HepG2 (cell line): Measurements from ENCODE around the gene HOXD4. TPM values are rescaled to one million over a fixed set of nuclear protein-coding genes. Genes with fewer than 3 reads are reported as not detected.

ENCODE experiments used
- BCLAF1 ChIP-seq: fragments of 450-650 bp; IDR thresholded peaks from 2 replicates; pipeline ENCODE4 v1.6.1; 2017; ENCODE audit warnings: mild to moderate bottlenecking
- E2F1 ChIP-seq: sonication (generic); formaldehyde crosslinking; IDR thresholded peaks from 2 replicates; pipeline ENCODE4 v1.5.0; 2020; ENCODE audit warnings: missing genetic modification reagents
- EHMT2 ChIP-seq: fragments of 200-600 bp; sonication (generic); IDR thresholded peaks from 2 replicates; pipeline ENCODE4 v1.7.0; 2017; ENCODE audit warnings: antibody characterized with exemption, low read depth, low read length, borderline replicate concordance
- HMG20A ChIP-seq: IDR thresholded peaks from 2 replicates; pipeline ENCODE4 v1.6.1; 2016; ENCODE audit warnings: borderline replicate concordance
- HNRNPH1 ChIP-seq: fragments of 200-400 bp; formaldehyde crosslinking; optimal IDR thresholded peaks from 2 replicates; pipeline ENCODE3; 2017; ENCODE audit warnings: mild to moderate bottlenecking, low read depth, low read length
- HNRNPL ChIP-seq: fragments of 200-400 bp; formaldehyde crosslinking; IDR thresholded peaks from 2 replicates; pipeline ENCODE4 v1.6.1; 2017; ENCODE audit warnings: mild to moderate bottlenecking, low read depth, low read length
- MED1 ChIP-seq: sonication (generic); formaldehyde crosslinking; IDR thresholded peaks from 2 replicates; pipeline ENCODE4 v1.4.0; 2020; ENCODE audit warnings: missing genetic modification reagents
- NFIB ChIP-seq: sonication (generic); formaldehyde crosslinking; IDR thresholded peaks from 2 replicates; pipeline ENCODE4 v1.9.0; 2021; ENCODE audit warnings: missing genetic modification reagents, mild to moderate bottlenecking, borderline replicate concordance
- RBAK ChIP-seq: sonication (generic); formaldehyde crosslinking; IDR thresholded peaks from 2 replicates; pipeline ENCODE4 v1.5.1; 2020; ENCODE audit warnings: mild to moderate bottlenecking, missing genetic modification reagents
- RERE ChIP-seq: IDR thresholded peaks from 2 replicates; pipeline ENCODE4 v1.6.1; 2016; ENCODE audit warnings: low read depth, missing genetic modification reagents, missing compliant biosample characterization
- SALL1 ChIP-seq: sonication (generic); formaldehyde crosslinking; IDR thresholded peaks from 2 replicates; pipeline ENCODE4 v1.8.0; 2022; ENCODE audit warnings: mild to moderate bottlenecking, missing genetic modification reagents
- TCF7 ChIP-seq: sonication (generic); IDR thresholded peaks from 2 replicates; pipeline ENCODE4 v1.6.1; 2016; ENCODE audit warnings: antibody characterized with exemption, low read depth
- TRIM24 ChIP-seq: sonication (generic); formaldehyde crosslinking; IDR thresholded peaks from 2 replicates; pipeline ENCODE4 v1.8.0; 2022; ENCODE audit warnings: mild to moderate bottlenecking, missing genetic modification reagents
- ZBTB2 ChIP-seq: sonication (generic); formaldehyde crosslinking; IDR thresholded peaks from 2 replicates; pipeline ENCODE4 v1.8.0; 2022; ENCODE audit warnings: low read depth, missing genetic modification reagents
- ZBTB20 ChIP-seq: sonication (generic); formaldehyde crosslinking; IDR thresholded peaks from 2 replicates; pipeline ENCODE4 v1.8.1; 2023; ENCODE audit warnings: missing genetic modification reagents, low read depth, mild to moderate bottlenecking, borderline replicate concordance
- ZBTB7A ChIP-seq: sonication (generic); formaldehyde crosslinking; IDR thresholded peaks from 2 replicates; pipeline ENCODE4 v1.8.0; 2022; ENCODE audit warnings: mild to moderate bottlenecking, missing genetic modification reagents
- ZNF121 ChIP-seq: sonication (generic); formaldehyde crosslinking; IDR thresholded peaks from 2 replicates; pipeline ENCODE4 v1.5.0; 2020; ENCODE audit warnings: mild to moderate bottlenecking, missing genetic modification reagents
- ZNF224 ChIP-seq: sonication (generic); formaldehyde crosslinking; IDR thresholded peaks from 2 replicates; pipeline ENCODE4 v1.5.0; 2020; ENCODE audit warnings: mild to moderate bottlenecking, missing genetic modification reagents
- ZNF7 ChIP-seq: IDR thresholded peaks from 2 replicates; pipeline ENCODE4 v1.6.1; 2016; ENCODE audit warnings: missing biosample characterization, missing genetic modification reagents
- polyA plus RNA-seq, 8 experiments: library from polyadenylated mRNA; depleted of rRNA in 3 of 8; stranded (reverse) in 7 of 8; unstranded in 1 of 8; fragments of >200 nt; fragmentation: Illumina TruSeq in 4 of 8; extraction: Trizol in 4 of 8; gene quantifications; 2 replicates each; pipeline versions ENCODE4 v1.2.1 to v1.2.3, GENCODE V29; 2011 to 2016; ENCODE audit warnings: low read depth in 4 of 8, missing spikeins in 1 of 8, mixed read lengths in 1 of 8; ENCODE audit not compliant: insufficient read depth in 1 of 8
- total RNA-seq, 5 experiments: library from RNA; depleted of rRNA; stranded (reverse); fragments of >200 nt; fragmentation: Illumina TruSeq; extraction: Trizol; gene quantifications; 2 replicates each; pipeline ENCODE4 v1.2.3, GENCODE V29; 2016; ENCODE audit warnings: low read depth in 1 of 5

HOXD4 gene
- total and polyA plus RNA-seq, 2 of the 13 experiments (the other 11 are each of a cell fraction or from before 2014, with no cell fraction given): not detected

- TF ChIP-seq ZBTB20: no peak; the same call in 1 of the 2 replicates
- TF ChIP-seq HNRNPH1: no peak
- TF ChIP-seq RERE: no peak
- TF ChIP-seq BCLAF1: no peak
- TF ChIP-seq NFIB (CRISPR knock-in tag): no peak
- peak; percentile 28; the same call in 1 of the 2 replicates for TF ChIP-seq MED1 (CRISPR knock-in tag)
- TF ChIP-seq EHMT2: no peak
- TF ChIP-seq ZNF224: 0 out of 2 replicates have a peak, but pooled peaks have one; percentile 52
- 0 out of 2 replicates have a peak, but pooled peaks have one; percentile 53 for TF ChIP-seq HNRNPL
- TF ChIP-seq RBAK (CRISPR knock-in tag): no peak
- TF ChIP-seq ZNF7: no peak
- TF ChIP-seq ZBTB2 (CRISPR knock-in tag): no peak
- TF ChIP-seq TRIM24: no peak
- no peak for TF ChIP-seq ZBTB7A (CRISPR knock-in tag)
- TF ChIP-seq E2F1 (CRISPR knock-in tag): 0 out of 2 replicates have a peak, but pooled peaks have one; percentile 34
- no peak for TF ChIP-seq ZNF121 (CRISPR knock-in tag)
- peak; percentile 56 for TF ChIP-seq SALL1 (CRISPR knock-in tag)
- no peak for TF ChIP-seq TCF7
- TF ChIP-seq HMG20A (CRISPR knock-in tag): no peak
Measured at GRCh38 chr2:176187899-176188773, 36.8 kb downstream of the HOXD4 start, which contains the start of gene HOXD1 (continued).
